Measurements from ENCODE around the gene HCRT. TPM values are rescaled to one million over a fixed set of nuclear protein-coding genes. Genes with fewer than 3 reads are reported as not detected.

Gene HCRT
- total RNA-seq, 2 experiments from 2014 or later = not detected

DNA sequence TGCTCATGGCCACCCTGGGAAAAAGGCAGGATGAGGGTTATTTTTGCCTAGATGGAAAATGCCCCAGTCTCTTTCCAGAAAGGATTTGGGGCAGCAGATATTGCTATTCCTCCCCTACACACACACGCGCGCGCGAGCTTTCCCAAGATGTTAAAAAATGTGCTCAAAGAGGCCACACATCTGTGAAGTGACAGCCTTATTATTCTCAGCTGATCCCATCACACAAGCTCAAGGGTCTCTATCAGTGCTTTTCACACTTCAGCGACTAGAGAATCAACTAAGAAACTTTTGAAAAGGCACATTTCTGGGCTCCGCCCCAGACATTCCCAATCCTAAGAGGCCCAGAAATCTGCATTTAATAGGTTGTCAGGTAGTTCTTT is 24.7 kb downstream of the HCRT start:
- no peak for DNase-seq (ENCODE audit: low spot score)
- Histone ChIP-seq H2AFZ (ENCODE audit: low read length) (no peak overlapping the region), H4K20me1 (ENCODE audit: insufficient read depth, low read length) (no peaks in the 10 kb centered on the region), H3K79me2 (ENCODE audit: insufficient read depth, low read depth, low read length) (no peaks in the 10 kb centered on the region), H3K4me1 (ENCODE audit: insufficient read depth, low read length, poor library complexity, severe bottlenecking) (peaks cover under 1% of the 10 kb centered on the region), H3K4me2 (ENCODE audit: low read length) (no peak overlapping the region), H3K36me3 (ENCODE audit: insufficient read depth, low read length) (no peaks in the 10 kb centered on the region), H3K27ac (ENCODE audit: low read depth, low read length, poor library complexity, severe bottlenecking) (no peak overlapping the region), H3K4me3 (ENCODE audit: low read depth, low read length, poor library complexity, severe bottlenecking) (no peak overlapping the region), H3K9me2 (ENCODE audit: insufficient read depth, low read length) (no peaks in the 10 kb centered on the region), H3K9me3 (ENCODE audit: low read length) (no peaks in the 10 kb centered on the region)
- CTCF ChIA-PET (ENCODE audit: unreplicated experiment) = no interaction called here
- intact Hi-C loops (cut with micrococcal nuclease; ENCODE audit: unreplicated experiment) = no loop called here
- no TSS peak for BruUV-seq (replicated peaks)
- TF ChIP-seq, protein P1, sequence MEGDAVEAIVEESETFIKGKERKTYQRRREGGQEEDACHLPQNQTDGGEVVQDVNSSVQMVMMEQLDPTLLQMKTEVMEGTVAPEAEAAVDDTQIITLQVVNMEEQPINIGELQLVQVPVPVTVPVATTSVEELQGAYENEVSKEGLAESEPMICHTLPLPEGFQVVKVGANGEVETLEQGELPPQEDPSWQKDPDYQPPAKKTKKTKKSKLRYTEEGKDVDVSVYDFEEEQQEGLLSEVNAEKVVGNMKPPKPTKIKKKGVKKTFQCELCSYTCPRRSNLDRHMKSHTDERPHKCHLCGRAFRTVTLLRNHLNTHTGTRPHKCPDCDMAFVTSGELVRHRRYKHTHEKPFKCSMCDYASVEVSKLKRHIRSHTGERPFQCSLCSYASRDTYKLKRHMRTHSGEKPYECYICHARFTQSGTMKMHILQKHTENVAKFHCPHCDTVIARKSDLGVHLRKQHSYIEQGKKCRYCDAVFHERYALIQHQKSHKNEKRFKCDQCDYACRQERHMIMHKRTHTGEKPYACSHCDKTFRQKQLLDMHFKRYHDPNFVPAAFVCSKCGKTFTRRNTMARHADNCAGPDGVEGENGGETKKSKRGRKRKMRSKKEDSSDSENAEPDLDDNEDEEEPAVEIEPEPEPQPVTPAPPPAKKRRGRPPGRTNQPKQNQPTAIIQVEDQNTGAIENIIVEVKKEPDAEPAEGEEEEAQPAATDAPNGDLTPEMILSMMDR (conservative IDR thresholded peaks at IDR 0.05; ENCODE audit: low read length) = no peak
- TF ChIP-seq EZH2phosphoT487 (IDR thresholded peaks at IDR 0.05; ENCODE audit: borderline replicate concordance, low read depth, low read length) = no peak
- POLR2A ChIA-PET = no interaction called here

DNA sequence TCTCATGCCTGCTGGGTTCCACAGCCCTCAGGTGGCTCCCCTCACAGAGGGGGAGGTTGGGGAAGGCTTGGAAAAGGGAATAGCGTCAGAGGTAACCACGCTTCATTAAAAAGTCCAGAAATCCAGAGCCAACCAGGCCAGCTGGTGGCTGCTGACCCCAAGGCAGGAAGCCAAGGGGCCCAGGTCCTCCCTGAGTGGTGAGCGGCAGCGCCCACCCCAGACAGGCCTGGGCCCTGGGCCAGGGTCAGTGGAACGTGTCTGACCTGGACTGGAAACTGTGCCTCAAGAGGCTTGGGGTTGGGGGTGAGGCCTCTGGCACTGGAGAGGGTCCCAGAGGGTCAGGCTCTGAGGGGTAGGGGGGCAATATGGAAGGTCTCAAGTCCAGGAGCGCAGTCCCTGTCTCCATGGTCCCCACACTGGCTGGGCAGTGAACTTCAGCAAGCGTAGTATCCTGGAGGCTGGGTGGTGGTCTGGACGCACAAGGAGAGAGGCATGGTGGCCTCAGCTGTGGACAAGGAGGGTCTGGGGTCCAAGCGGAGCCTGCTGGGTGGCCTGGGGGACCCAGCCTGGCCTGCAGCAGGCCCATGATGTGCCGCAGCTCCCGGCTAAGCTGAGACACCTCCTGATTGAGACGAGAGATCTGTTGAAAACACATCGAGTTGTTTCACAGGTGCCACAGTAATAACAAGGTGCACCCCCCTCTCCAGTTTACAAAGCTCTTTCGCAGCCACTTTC is 25.3 kb downstream of the HCRT start:
- POLR2A ChIA-PET = no interaction called here
- no peak for DNase-seq (ENCODE audit: low spot score)
- Histone ChIP-seq H3K4me2 (ENCODE audit: low read length) (no peak overlapping the region), H2AFZ (ENCODE audit: low read length) (no peak overlapping the region), H3K4me3 (ENCODE audit: low read depth, low read length, poor library complexity, severe bottlenecking) (no peak overlapping the region), H3K4me1 (ENCODE audit: insufficient read depth, low read length, poor library complexity, severe bottlenecking) (peaks cover 4% of the 10 kb centered on the region), H3K36me3 (ENCODE audit: insufficient read depth, low read length) (no peaks in the 10 kb centered on the region), H3K9me3 (ENCODE audit: low read length) (no peaks in the 10 kb centered on the region), H3K27ac (ENCODE audit: low read depth, low read length, poor library complexity, severe bottlenecking) (no peak overlapping the region), H4K20me1 (ENCODE audit: insufficient read depth, low read length) (no peaks in the 10 kb centered on the region), H3K9me2 (ENCODE audit: insufficient read depth, low read length) (no peaks in the 10 kb centered on the region), H3K79me2 (ENCODE audit: insufficient read depth, low read depth, low read length) (no peaks in the 10 kb centered on the region)
- intact Hi-C loops (cut with micrococcal nuclease; ENCODE audit: unreplicated experiment) = no loop called here
- BruUV-seq (replicated peaks) = no TSS peak
- CTCF ChIA-PET (ENCODE audit: unreplicated experiment) = no interaction called here
- TF ChIP-seq, protein P1 (conservative IDR thresholded peaks at IDR 0.05; ENCODE audit: low read length) = no peak
- TF ChIP-seq EZH2phosphoT487 (IDR thresholded peaks at IDR 0.05; ENCODE audit: borderline replicate concordance, low read depth, low read length) = no peak

DNA sequence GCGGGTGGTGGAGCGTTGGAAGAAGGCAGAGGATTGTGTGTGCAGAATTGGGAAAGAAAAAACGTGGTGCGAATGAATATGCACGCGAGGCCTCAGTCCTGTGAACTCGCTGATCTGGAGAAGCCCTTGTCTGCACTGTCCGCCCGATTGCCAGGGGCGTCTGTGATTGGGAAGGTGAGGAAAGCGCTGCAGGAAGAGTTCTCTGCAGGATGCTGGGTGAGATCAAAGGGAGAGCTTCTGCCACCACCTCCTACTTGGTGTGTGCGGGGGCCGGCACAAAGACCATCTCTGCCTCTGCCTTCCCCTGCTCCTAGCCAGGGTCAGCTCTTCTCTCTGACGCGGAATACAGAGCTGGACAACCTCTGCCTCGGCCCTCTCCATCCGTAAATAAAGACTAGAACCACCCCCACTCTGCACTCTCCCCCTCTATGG is 29.6 kb downstream of the HCRT start:
- BruUV-seq (replicated peaks) = no TSS peak
- no peak overlapping the region for H3K4me3 ChIP-seq (ENCODE audit: low read depth, low read length, poor library complexity, severe bottlenecking)

More for the DNA sequence above, 29.6 kb downstream of the HCRT start:
- Histone ChIP-seq H3K79me2 (ENCODE audit: insufficient read depth, low read depth, low read length) (peaks cover 36% of the 10 kb centered on the region), H3K4me1 (ENCODE audit: insufficient read depth, low read length, poor library complexity, severe bottlenecking) (peaks cover 15% of the 10 kb centered on the region), H4K20me1 (ENCODE audit: insufficient read depth, low read length) (peaks cover 12% of the 10 kb centered on the region; the same call in 1 of the 2 replicates), H3K9me3 (ENCODE audit: low read length) (no peaks in the 10 kb centered on the region), H3K36me3 (ENCODE audit: insufficient read depth, low read length) (peaks cover 7% of the 10 kb centered on the region; the same call in 1 of the 2 replicates), H3K27ac (ENCODE audit: low read depth, low read length, poor library complexity, severe bottlenecking) (no peak overlapping the region), H2AFZ (ENCODE audit: low read length) (peak overlapping the region; percentile 62; the same call in 1 of the 2 replicates), H3K9me2 (ENCODE audit: insufficient read depth, low read length) (no peaks in the 10 kb centered on the region), H3K4me2 (ENCODE audit: low read length) (peak overlapping the region; percentile 23)
- TF ChIP-seq, protein P1 (conservative IDR thresholded peaks at IDR 0.05; ENCODE audit: low read length) = no peak
- TF ChIP-seq EZH2phosphoT487 (IDR thresholded peaks at IDR 0.05; ENCODE audit: borderline replicate concordance, low read depth, low read length) = no peak
- POLR2A ChIA-PET = interaction anchor here (0.7 to 1.2 kb wide), 3 partner anchors 21 to 138 kb away, joined by 3 to 5 read pairs (median 4); partner anchors contain the start of gene KAT2A
- CTCF ChIA-PET (ENCODE audit: unreplicated experiment) = interaction anchor here (0.6 kb wide), 1 partner anchor 11 kb away, joined by 3 read pairs; no protein-coding TSS in a partner anchor
- intact Hi-C loops (cut with micrococcal nuclease; ENCODE audit: unreplicated experiment) = no loop called here
- no peak for DNase-seq (ENCODE audit: low spot score)

Measured in OCI-LY7 (cell line).